Prostate gland (tissue), 2 donors: ENCODE results near the gene DDX51.

ENCODE experiments used
- POLR2A ChIP-seq: fragments of 450-650 bp; IDR thresholded peaks from one replicate; pipeline ENCODE4 v1.6.1; 2016; ENCODE audit warnings: antibody characterized with exemption, mild to moderate bottlenecking
- POLR2AphosphoS5 ChIP-seq: sonication (generic); formaldehyde crosslinking; IDR thresholded peaks from one replicate; pipeline ENCODE4 v1.6.1; 2017; ENCODE audit warnings: antibody characterized with exemption
- TF ChIP-seq, protein P1 (sequence below), 4 experiments: fragments of 200-600 bp in 2 of 4; fragments of 450-650 bp in 2 of 4; sonication (generic) in 2 of 4; IDR thresholded peaks; 1 replicate in 3 of 4; 2 replicates in 1 of 4; pipeline ENCODE4 v1.5.1; 2016 to 2019; ENCODE audit warnings: antibody characterized with exemption in 4 of 4, mild to moderate bottlenecking in 2 of 4, moderate library complexity in 2 of 4

- TF ChIP-seq POLR2A, result no peak
- TF ChIP-seq, protein P1, sequence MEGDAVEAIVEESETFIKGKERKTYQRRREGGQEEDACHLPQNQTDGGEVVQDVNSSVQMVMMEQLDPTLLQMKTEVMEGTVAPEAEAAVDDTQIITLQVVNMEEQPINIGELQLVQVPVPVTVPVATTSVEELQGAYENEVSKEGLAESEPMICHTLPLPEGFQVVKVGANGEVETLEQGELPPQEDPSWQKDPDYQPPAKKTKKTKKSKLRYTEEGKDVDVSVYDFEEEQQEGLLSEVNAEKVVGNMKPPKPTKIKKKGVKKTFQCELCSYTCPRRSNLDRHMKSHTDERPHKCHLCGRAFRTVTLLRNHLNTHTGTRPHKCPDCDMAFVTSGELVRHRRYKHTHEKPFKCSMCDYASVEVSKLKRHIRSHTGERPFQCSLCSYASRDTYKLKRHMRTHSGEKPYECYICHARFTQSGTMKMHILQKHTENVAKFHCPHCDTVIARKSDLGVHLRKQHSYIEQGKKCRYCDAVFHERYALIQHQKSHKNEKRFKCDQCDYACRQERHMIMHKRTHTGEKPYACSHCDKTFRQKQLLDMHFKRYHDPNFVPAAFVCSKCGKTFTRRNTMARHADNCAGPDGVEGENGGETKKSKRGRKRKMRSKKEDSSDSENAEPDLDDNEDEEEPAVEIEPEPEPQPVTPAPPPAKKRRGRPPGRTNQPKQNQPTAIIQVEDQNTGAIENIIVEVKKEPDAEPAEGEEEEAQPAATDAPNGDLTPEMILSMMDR (IDR thresholded peaks at IDR 0.05), result no peak
- TF ChIP-seq POLR2AphosphoS5, result no peak
Observed at GRCh38 chr12:132102297-132102696, 41.8 kb downstream of the DDX51 start.
